Calu3 (cell line): ENCODE measurements around the gene BTLA. TPM values are rescaled to one million over a fixed set of nuclear protein-coding genes. Genes with fewer than 3 reads are reported as not detected.
"Not testable (repeated sequence)": the region's sequence is repeated elsewhere in the genome, so short reads cannot be mapped to it uniquely, and the experiment has no call there.

ENCODE experiments used
- BruUV-seq: library from RNA; stranded (reverse); fragments of 400-500 nt; replicated peaks from 2 replicates; lab custom pipeline; 2021; lab: Mats Ljungman, UMichigan
- CTCF ChIA-PET: fragments of 300-600 bp; sonication (Branson Sonifier 250); formaldehyde crosslinking; loops from one replicate; lab custom pipeline; 2022; ENCODE audit warnings: antibody characterized with exemption; lab: Charles Lee
- DNase-seq: peaks from one replicate; pipeline ENCODE4 v3.0.0; 2022
- H3K27ac Mint-ChIP-seq: one replicate; pipeline ENCODE4 v1.8.0; 2022; ENCODE audit warnings: mixed read lengths; ENCODE audit not compliant: unreplicated experiment
- H3K27me3 Mint-ChIP-seq: one replicate; pipeline ENCODE4 v1.8.0; 2022; ENCODE audit warnings: mixed read lengths; ENCODE audit not compliant: unreplicated experiment
- H3K36me3 Mint-ChIP-seq: one replicate; pipeline ENCODE4 v1.8.0; 2022; ENCODE audit warnings: mild to moderate bottlenecking, moderate library complexity, mixed read lengths; ENCODE audit not compliant: insufficient read depth, unreplicated experiment
- H3K4me1 Mint-ChIP-seq: one replicate; pipeline ENCODE4 v1.8.0; 2022; ENCODE audit warnings: mild to moderate bottlenecking, low read depth, mixed read lengths; ENCODE audit not compliant: unreplicated experiment
- H3K4me3 Mint-ChIP-seq: one replicate; pipeline ENCODE4 v1.8.0; 2022; ENCODE audit warnings: mild to moderate bottlenecking, low read depth, moderate library complexity, mixed read lengths; ENCODE audit not compliant: unreplicated experiment
- H3K9me3 Mint-ChIP-seq: one replicate; pipeline ENCODE4 v1.8.0; 2022; ENCODE audit warnings: low read depth, mixed read lengths; ENCODE audit not compliant: unreplicated experiment
- intact Hi-C: fragments of 100-400 bp; cut with micrococcal nuclease; formaldehyde crosslinking; loops from one replicate; pipeline ENCODE4 v1.10.0; 2022; ENCODE audit not compliant: unreplicated experiment
- total RNA-seq: library from RNA; stranded (reverse); gene quantifications from 2 replicates; pipeline ENCODE4 v1.2.3, GENCODE V29; 2022
- TF ChIP-seq, protein P1 (sequence below): fragments of 200-600 bp; IDR thresholded peaks from one replicate; pipeline ENCODE4 v1.8.0; 2022; ENCODE audit warnings: antibody characterized with exemption; ENCODE audit not compliant: unreplicated experiment

Gene BTLA
- total RNA-seq, 1 experiment from 2014 or later, result not detected

DNA sequence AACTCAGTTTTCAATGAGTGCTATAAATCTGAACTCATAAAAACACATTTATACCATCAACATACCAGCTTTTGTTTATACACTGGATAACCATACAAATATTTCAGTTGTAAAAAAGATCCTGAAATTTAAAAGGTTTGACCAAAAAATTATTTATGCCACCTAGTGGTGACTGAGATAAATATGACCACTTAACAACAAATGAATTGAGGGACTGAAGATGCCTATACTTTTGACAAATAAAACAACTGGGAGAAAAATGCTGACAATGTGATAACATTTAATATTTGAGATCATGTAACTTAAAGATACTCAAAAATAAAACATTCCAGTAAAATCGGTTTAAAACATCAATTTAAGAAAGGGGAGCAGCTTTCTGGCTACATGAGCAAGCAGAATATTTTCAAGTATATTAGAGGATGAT lies 32.1 kb upstream of the BTLA start:
- DNase-seq, result no peak
- TF ChIP-seq, protein P1, sequence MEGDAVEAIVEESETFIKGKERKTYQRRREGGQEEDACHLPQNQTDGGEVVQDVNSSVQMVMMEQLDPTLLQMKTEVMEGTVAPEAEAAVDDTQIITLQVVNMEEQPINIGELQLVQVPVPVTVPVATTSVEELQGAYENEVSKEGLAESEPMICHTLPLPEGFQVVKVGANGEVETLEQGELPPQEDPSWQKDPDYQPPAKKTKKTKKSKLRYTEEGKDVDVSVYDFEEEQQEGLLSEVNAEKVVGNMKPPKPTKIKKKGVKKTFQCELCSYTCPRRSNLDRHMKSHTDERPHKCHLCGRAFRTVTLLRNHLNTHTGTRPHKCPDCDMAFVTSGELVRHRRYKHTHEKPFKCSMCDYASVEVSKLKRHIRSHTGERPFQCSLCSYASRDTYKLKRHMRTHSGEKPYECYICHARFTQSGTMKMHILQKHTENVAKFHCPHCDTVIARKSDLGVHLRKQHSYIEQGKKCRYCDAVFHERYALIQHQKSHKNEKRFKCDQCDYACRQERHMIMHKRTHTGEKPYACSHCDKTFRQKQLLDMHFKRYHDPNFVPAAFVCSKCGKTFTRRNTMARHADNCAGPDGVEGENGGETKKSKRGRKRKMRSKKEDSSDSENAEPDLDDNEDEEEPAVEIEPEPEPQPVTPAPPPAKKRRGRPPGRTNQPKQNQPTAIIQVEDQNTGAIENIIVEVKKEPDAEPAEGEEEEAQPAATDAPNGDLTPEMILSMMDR, result peak; percentile 11
- intact Hi-C loops, result loop anchor here (1.0 to 5.0 kb wide), 2 partner anchors 204 to 394 kb away; no protein-coding TSS in a partner anchor
- CTCF ChIA-PET, result interaction anchor here (1.0 kb wide), 1 partner anchor 238 kb away, joined by 4 read pairs; the partner anchor contains the start of gene SLC9C1
- H3K27me3 Mint-ChIP-seq, result no peaks in the 10 kb centered on the region
- no peak overlapping the region for H3K27ac Mint-ChIP-seq
- BruUV-seq, result no TSS peak
- H3K4me1 Mint-ChIP-seq, result peaks cover 8% of the 10 kb centered on the region
- H3K4me3 Mint-ChIP-seq, result no peak overlapping the region
- no peaks in the 10 kb centered on the region for H3K36me3 Mint-ChIP-seq
- no peaks in the 10 kb centered on the region for H3K9me3 Mint-ChIP-seq

DNA sequence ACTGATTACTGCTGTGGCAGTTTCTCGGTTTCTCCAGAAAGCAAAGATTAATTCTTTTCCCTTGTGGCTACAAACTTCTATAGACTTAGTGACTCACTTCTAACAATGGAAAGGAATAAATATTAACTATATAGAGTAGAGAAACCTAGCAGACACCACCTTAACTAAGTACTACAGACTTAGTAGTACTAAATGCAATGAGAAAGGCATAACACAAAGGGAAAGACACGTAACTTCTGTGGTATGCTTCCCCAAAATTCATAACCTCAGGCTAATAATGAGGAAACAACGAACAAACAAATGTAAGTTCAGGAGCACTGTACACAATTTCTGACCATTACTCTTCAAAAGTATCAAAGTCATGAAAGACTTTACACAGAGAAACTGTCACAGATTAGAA lies 31.3 kb upstream of the BTLA start:
- Mint-ChIP-seq H3K27ac (no peak overlapping the region), H3K4me1 (peaks cover 8% of the 10 kb centered on the region), H3K27me3 (no peaks in the 10 kb centered on the region)

DNA sequence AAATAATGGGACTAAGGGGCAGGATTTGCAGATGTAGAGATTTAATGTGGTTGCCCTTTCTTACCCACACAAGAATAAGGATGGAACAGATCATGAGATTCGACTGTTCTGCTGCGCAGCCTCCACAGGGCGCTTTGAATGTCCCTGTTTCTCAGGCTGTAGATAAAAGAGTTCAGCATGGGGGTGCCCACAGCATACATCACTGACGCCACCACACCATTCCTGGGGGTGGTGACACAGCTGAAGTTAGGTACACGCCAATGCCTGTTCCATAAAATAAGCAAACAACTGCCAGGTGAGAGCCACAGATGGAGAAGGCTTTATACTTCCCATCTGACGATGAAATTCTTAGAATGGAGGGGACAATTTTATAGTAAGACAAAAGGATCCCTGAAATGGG lies 24.9 kb upstream of the BTLA start:
- DNase-seq, intact Hi-C loops, H3K9me3 Mint-ChIP-seq, H3K27me3 Mint-ChIP-seq, H3K36me3 Mint-ChIP-seq, H3K27ac Mint-ChIP-seq, BruUV-seq, H3K4me3 Mint-ChIP-seq, CTCF ChIA-PET, H3K4me1 Mint-ChIP-seq: not testable (repeated sequence)

More for the DNA sequence above, 31.3 kb upstream of the BTLA start:
- no peaks in the 10 kb centered on the region for H3K9me3 Mint-ChIP-seq
- no TSS peak for BruUV-seq
- intact Hi-C loops, result loop anchor here (5.0 kb wide), 1 partner anchor 203 kb away; no protein-coding TSS in a partner anchor
- H3K4me3 Mint-ChIP-seq, result no peak overlapping the region
- TF ChIP-seq, protein P1, result no peak
- CTCF ChIA-PET, result interaction anchor here (1.0 kb wide), 1 partner anchor 237 kb away, joined by 4 read pairs; the partner anchor contains the start of gene SLC9C1
- DNase-seq, result no peak
- no peaks in the 10 kb centered on the region for H3K36me3 Mint-ChIP-seq

DNA sequence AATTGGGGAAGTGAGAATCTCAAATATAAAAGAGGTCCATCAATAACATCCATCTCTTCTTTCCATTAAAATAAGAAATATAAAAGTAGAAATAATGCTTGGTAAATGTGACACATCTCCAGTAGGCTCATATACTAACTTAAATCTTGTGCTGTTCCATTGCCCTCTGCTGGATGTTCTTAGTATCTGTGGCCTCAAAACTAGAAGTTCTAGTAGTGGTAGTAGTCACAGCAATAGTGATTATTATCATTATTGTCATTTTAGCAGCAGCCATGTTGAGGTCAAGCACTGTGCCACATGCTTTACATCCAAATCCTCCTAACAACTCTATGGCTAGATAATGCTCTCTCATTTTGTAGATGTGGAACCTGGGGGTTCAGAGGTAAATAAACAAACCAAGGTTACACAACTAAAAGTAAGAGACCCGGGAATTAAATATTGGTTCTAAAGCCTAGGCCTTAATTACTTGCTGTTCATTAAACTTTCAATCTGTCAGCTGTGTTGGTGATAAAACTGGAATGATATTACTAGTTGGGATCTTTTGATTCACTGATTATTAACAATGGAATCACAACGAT lies 20.2 kb upstream of the BTLA start:
- no TSS peak for BruUV-seq
- TF ChIP-seq, protein P1, result peak; percentile 55
- Mint-ChIP-seq H3K4me3 (no peak overlapping the region), H3K4me1 (no peaks in the 10 kb centered on the region), H3K9me3 (no peaks in the 10 kb centered on the region), H3K27ac (no peak overlapping the region), H3K36me3 (no peaks in the 10 kb centered on the region), H3K27me3 (no peaks in the 10 kb centered on the region)
- intact Hi-C loops, result loop anchor here (1.0 to 5.0 kb wide), 4 partner anchors 192 to 407 kb away; no protein-coding TSS in a partner anchor
- DNase-seq, result peak; percentile 31
- CTCF ChIA-PET, result interaction anchor here (1.7 kb wide), 1 partner anchor 226 kb away, joined by 8 read pairs; the partner anchor contains the start of gene SLC9C1

DNA sequence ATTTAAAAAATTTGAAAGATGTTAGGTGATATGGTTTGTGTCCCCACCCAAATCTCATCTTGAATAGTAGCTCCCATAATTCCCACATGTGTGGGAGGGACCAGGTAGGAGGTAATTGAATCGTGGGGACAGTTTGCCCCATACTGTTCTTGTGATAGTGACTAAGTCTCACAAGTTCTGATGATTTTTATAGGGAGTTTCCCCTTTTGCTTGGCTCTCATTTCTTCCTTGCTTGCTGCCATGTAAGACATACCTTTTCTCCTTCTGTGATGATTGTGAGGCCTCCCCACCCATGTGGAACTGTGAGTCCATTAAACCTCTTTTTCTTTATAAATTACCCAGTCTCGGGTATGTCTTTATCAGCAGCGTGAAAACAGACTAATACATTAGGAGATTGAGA lies 19.7 kb upstream of the BTLA start:
- not testable (repeated sequence) for BruUV-seq, H3K4me3 Mint-ChIP-seq

More for the DNA sequence above, 19.7 kb upstream of the BTLA start:
- H3K36me3 Mint-ChIP-seq, H3K27ac Mint-ChIP-seq, H3K4me1 Mint-ChIP-seq, DNase-seq, H3K27me3 Mint-ChIP-seq, H3K9me3 Mint-ChIP-seq: not testable (repeated sequence)
- intact Hi-C loops, result loop anchor here (1.0 to 5.0 kb wide), 4 partner anchors 192 to 407 kb away; no protein-coding TSS in a partner anchor
- CTCF ChIA-PET, result interaction anchor here (0.8 kb wide), 1 partner anchor 226 kb away, joined by 3 read pairs; no protein-coding TSS in a partner anchor
